AG09309 (cell line): ENCODE measurements around the gene UTS2R.

Experiments
- DNase-seq: peaks from one replicate; pipeline ENCODE4 v3.0.0-alpha.2; 2010; ENCODE audit warnings: low read depth
- H3K4me3 ChIP-seq: 2 replicates; pipeline ENCODE4 v1.5.1; 2011; ENCODE audit warnings: mild to moderate bottlenecking, low read depth, low read length, moderate library complexity; ENCODE audit not compliant: control insufficient read depth
- TF ChIP-seq, protein P1 (sequence below): IDR thresholded peaks from 2 replicates; pipeline ENCODE4 v1.5.1; 2011; ENCODE audit warnings: mild to moderate bottlenecking, low read depth, low read length, inconsistent platforms; ENCODE audit not compliant: insufficient read depth, control insufficient read depth; ENCODE audit errors: missing control alignments

UTS2R gene

DNA sequence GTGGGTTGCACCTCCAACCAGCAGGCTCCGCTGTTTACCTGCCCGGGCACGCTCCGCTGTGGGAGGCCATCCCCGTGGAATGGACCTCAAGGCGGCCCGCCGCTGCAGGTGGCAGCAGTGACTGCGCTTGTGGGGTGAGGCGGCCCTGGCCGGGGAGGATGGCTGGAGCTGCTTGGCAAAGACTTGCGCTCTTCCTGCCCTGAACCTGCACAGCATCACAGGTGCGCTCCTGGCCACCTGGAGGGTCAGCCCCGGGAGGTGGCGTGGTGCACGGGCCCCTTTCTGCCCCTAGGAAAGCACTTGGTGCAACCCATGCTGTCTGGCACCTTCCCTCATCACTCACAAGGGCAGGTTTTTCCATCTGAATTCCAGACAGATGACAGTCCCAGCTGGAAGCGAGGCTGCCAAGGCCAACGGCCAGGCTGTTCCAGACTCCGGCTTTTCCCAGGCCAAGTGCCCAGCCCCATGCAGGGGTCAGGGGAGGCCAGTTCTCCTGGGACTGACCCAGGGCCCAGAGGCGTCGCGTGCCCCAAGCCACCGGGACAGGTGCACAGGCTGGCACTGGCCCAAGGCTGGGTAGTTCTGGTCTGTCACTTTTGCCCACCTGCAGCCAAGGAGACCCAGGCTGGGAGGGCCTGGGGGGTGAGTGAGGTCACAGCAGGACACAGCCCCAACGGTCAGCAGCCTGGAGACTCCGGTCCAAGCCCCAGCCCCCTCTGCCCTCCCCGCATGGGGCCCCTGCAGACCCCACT lies 13.3 kb downstream of the UTS2R start:
- H3K4me3 ChIP-seq: no peak overlapping the region
- DNase-seq: no peak

DNA sequence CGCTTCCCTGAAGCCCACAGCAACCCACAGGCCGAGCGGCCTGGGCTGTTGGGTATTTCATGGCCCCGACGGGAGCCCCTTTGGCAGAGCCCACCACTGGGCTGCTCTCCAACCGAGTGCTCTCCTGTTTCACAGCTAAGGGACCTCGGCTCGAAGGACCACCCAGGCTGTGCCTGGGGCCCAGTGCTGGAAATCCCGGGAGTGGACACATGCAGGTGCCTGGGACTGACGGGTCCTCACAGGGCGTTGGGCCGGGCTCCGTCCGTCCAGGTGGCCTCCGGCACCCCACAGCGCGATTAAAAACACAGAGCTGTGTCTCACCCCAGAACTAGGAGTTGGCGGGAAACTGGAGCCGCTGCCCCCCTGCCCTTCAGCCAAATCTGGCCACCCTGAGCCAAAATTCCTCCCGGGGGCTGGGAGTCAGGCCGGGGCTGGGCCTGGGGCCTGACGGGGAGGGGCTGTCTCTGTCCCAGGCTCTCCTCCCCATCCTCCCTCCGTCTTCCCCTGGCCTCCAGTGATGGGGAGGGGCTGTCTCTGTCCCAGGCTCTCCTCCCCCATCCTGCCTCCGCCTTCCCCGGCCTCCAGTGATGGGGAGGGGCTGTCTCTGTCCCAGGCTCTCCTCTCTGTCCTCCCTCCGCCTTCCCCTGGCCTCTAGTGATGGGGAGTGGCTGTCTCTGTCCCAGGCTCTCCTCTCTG lies 14.1 kb downstream of the UTS2R start:
- no peak for DNase-seq
- TF ChIP-seq, protein P1, sequence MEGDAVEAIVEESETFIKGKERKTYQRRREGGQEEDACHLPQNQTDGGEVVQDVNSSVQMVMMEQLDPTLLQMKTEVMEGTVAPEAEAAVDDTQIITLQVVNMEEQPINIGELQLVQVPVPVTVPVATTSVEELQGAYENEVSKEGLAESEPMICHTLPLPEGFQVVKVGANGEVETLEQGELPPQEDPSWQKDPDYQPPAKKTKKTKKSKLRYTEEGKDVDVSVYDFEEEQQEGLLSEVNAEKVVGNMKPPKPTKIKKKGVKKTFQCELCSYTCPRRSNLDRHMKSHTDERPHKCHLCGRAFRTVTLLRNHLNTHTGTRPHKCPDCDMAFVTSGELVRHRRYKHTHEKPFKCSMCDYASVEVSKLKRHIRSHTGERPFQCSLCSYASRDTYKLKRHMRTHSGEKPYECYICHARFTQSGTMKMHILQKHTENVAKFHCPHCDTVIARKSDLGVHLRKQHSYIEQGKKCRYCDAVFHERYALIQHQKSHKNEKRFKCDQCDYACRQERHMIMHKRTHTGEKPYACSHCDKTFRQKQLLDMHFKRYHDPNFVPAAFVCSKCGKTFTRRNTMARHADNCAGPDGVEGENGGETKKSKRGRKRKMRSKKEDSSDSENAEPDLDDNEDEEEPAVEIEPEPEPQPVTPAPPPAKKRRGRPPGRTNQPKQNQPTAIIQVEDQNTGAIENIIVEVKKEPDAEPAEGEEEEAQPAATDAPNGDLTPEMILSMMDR: no peak
- no peak overlapping the region for H3K4me3 ChIP-seq

More for the DNA sequence above, 13.3 kb downstream of the UTS2R start:
- TF ChIP-seq, protein P1: no peak

DNA sequence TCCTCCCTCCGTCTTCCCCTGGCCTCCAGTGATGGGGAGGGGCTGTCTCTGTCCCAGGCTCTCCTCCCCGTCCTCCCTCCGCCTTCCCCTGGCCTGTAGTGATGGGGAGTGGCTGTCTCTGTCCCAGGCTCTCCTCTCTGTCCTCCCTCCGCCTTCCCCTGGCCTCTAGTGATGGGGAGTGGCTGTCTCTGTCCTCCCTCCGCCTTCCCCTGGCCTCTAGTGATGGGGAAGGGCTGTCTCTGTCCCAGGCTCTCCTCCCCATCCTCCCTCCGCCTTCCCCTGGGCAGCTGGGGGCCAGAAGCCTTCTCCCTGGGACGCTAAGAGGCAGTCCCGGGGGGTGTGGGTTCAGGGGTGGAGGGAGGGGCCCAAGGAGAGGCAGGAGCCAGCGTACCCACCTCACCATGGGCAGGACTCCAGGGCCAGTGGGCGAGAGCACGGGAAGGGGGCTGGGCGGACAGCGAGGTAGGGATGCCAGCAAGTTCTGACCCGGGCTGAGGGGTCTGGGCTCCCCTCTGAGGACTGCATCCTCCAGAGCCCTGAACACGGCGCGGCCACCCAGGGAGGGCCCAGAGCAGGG lies 14.8 kb downstream of the UTS2R start:
- TF ChIP-seq, protein P1: no peak
- H3K4me3 ChIP-seq: no peak overlapping the region
- DNase-seq: no peak

DNA sequence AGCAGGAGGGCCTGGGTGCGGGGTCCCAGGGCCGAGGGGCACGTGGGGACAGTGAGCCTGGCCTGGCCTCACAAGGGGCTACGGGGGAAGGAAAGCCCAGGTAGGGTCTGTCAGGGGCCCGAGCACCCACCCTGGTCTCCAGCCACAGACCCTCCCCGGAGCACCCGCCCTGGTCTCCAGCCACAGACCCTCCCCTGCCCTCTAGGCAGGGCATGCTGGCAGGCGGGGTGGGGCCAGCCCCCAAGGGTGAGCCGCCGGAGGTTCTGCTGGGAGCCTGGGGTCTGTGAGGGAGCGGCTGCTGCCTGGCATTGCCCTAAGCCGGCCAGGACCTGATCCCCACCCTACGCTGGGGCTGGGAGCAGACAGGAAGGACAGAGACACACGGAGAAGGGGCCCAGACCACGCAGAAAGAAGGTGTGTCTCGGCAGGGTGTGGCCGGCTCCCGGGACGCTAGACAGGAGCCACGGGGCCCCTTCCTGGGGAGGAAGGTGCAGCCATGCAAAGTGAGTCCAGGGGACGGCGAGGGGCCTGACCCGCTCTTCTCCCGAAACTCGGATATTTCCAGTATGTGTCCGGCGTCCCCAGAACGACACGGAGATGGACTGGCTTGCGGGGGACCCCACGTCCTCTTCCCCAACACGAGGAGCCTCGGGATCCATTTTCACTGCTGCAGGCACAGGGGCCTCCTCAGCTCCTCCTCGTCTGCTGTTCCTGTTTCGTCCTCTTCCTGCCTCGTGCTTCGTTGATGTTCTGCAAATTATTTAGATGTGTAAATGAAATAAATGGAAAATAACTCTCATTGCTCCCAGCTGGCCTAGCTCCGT lies 15.5 kb downstream of the UTS2R start:
- no peak for DNase-seq
- no peak overlapping the region for H3K4me3 ChIP-seq
- TF ChIP-seq, protein P1: no peak

DNA sequence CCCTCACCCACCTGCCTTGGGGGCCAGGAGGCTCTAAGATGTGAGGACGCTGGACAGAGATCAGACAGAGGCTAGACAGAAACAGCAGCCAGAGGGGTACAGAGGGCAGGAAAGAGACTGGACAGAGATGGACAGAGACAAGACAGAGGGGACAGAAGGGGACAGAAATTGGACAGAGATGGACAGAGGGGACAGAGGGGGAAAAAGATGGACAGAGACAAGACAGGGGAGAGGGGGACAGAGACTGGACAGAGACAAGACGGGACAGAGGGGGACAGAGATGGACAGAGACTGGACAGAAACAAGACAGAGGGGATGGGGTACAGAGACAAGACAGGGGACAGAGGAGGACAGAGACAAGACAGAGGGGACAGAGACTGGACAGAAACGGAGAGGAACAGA lies 16.1 kb downstream of the UTS2R start:
- TF ChIP-seq, protein P1: no peak
- DNase-seq: no peak
- H3K4me3 ChIP-seq: no peak overlapping the region

DNA sequence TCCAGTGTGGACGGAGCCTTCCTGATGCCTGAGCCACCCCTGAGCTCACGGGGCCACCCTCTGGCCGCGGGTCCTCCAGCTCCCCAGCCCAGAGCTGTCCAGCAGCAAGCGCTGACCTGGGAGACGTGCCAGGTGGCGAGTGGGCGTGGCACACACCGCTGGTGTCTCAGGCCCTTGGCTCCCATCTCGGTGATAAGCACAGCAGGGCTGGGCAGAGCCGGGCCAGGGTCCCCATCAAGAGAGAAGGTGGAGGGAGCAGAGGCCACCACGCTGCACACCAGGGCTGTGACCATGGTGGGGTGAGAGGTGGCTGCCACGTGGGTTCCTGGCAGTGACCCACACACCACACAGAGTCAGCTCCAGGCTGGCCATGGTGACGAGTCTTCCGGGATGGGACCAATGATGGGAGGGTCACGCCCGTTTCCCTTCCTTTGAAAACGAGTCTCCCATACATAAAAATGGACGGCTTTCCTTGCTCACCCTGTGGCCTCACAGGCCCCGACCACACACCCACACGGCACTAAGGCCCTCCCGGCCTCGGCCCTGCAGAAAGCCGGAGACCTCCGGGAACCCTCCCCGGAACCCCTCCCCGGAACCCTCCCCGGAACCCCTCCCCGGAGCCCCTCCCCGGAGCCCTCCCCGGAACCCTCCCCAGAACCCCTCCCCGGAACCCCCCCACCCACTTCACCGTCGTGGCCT lies 16.8 kb downstream of the UTS2R start:
- TF ChIP-seq, protein P1: no peak
- H3K4me3 ChIP-seq: no peak overlapping the region
- no peak for DNase-seq
